Upper lobe of left lung (tissue), 6 donors: Measurements from ENCODE around the gene C3orf38. TPM values are rescaled to one million over a fixed set of nuclear protein-coding genes. Genes with fewer than 3 reads are reported as not detected.
"Not testable (repeated sequence)": the region's sequence is repeated elsewhere in the genome, so short reads cannot be mapped to it uniquely, and the experiment has no call there.

Experiments used
- ATAC-seq, 2 donors: fragments of 200-7000 bp; cut with Tn5 transposase; one replicate each; pipeline ENCODE4 v1.9.1; 2022; ENCODE audit warnings: mild to moderate bottlenecking in 2 of 2, moderate library complexity in 2 of 2; ENCODE audit not compliant: low FRiP score in 2 of 2
- DNase-seq, 2 donors: peaks; one replicate each; pipeline ENCODE4 v3.0.0-alpha.2; 2019 to 2020
- H3K27ac ChIP-seq, 4 donors: fragments of 200-600 bp; sonication (generic); one replicate each; pipeline ENCODE4 v1.5.1; 2016 to 2019
- H3K27me3 ChIP-seq, 4 donors: fragments of 200-600 bp; sonication (generic); one replicate each; pipeline ENCODE4 v1.5.1; 2017 to 2019
- H3K36me3 ChIP-seq, 4 donors: fragments of 200-600 bp; sonication (generic); one replicate each; pipeline ENCODE4 v1.5.1; 2016 to 2019
- H3K4me1 ChIP-seq, 4 donors: fragments of 200-600 bp; sonication (generic); one replicate each; pipeline ENCODE4 v1.5.1; 2018 to 2019
- H3K4me3 ChIP-seq, 4 donors: fragments of 200-600 bp; sonication (generic); one replicate each; pipeline ENCODE4 v1.5.1; 2017 to 2019; ENCODE audit warnings: mild to moderate bottlenecking in 2 of 4, moderate library complexity in 1 of 4
- H3K9me3 ChIP-seq, 4 donors: fragments of 200-600 bp; sonication (generic); one replicate each; pipeline ENCODE4 v1.5.1; 2018 to 2019
- EP300 ChIP-seq, 4 donors: sonication (generic); formaldehyde crosslinking; IDR thresholded peaks; one replicate each; pipeline ENCODE4 v1.5.1; 2017; ENCODE audit warnings: antibody characterized with exemption in 4 of 4, control low read depth in 2 of 4
- POLR2A ChIP-seq, 4 donors: fragments of 450-650 bp; IDR thresholded peaks; one replicate each; pipeline ENCODE4 v1.5.1; 2016 to 2017; ENCODE audit warnings: antibody characterized with exemption in 4 of 4, mild to moderate bottlenecking in 2 of 4
- POLR2AphosphoS5 ChIP-seq, 2 donors: sonication (generic); formaldehyde crosslinking; IDR thresholded peaks; one replicate each; pipeline ENCODE4 v1.5.1; 2017; ENCODE audit warnings: antibody characterized with exemption in 2 of 2
- WGBS, 2 donors: methylation state at CpG; one replicate each; pipeline ENCODE4 v1.1.5; 2017 to 2018; 5-methylcytosine and 5-hydroxymethylcytosine counted together
- total RNA-seq, 6 donors: library from RNA; depleted of rRNA in 4 of 6; stranded (reverse); fragments of >200 nt in 4 of 6; gene quantifications; one replicate each; pipeline versions ENCODE4 v1.1.0 to v1.2.1, GENCODE V29; 2016 to 2021
- TF ChIP-seq, protein P1 (sequence below), 6 experiments: fragments of 450-650 bp in 4 of 6; fragments of 200-600 bp in 2 of 6; sonication (generic) in 2 of 6; IDR thresholded peaks; one replicate each; pipeline ENCODE4 v1.5.1; 2016 to 2019; ENCODE audit warnings: antibody characterized with exemption in 6 of 6
- donor health status: DM: no; HTN: no; CAD: no; lungs with moderate emphysema.
- donor health status: DM: no; HTN: yes; CAD: no; lungs with severe emphysema.

The C3orf38 gene
- total RNA-seq, 6 donors from 2014 or later: 10.1 to 28.9 (median 20.4) TPM

DNA sequence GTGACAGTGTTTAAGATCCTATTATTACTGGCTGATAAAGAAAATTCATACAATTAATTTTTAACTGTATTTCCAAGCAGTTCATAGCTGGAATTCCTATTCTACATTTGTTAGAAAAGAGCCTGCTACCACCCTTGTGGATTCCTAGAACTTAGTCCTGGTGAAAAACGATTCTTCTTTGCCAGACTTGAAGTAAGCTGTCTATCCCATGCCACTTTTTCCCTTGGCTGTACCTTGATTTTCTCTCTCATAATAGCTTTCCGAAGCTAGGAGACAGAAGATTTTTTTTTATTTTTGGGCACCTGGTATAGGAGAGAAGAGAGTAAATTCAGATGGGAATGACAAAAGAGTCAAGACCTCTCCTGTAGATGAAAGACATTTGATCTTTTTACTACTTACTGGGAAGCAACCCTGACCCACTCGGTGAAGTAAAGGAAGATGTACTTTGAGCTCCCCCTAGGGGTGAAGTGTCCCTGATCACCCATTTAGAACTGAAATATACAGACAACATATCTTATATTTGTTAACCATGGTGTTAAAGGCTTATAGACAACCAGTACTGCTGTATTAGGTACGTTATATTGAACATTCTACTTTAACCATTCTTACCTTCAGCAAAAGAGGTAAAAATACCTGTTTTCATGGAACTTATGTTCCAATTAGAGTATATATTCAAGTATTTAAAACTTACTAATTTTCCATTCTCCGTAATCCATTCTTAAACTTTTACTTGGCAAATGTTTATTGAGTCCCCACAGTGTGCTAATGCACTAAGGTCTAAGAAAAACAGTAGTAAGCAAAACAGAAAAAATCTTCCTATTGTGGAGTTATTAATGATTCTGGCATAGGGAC is 36.2 kb upstream of the C3orf38 start:
- TF ChIP-seq, protein P1, sequence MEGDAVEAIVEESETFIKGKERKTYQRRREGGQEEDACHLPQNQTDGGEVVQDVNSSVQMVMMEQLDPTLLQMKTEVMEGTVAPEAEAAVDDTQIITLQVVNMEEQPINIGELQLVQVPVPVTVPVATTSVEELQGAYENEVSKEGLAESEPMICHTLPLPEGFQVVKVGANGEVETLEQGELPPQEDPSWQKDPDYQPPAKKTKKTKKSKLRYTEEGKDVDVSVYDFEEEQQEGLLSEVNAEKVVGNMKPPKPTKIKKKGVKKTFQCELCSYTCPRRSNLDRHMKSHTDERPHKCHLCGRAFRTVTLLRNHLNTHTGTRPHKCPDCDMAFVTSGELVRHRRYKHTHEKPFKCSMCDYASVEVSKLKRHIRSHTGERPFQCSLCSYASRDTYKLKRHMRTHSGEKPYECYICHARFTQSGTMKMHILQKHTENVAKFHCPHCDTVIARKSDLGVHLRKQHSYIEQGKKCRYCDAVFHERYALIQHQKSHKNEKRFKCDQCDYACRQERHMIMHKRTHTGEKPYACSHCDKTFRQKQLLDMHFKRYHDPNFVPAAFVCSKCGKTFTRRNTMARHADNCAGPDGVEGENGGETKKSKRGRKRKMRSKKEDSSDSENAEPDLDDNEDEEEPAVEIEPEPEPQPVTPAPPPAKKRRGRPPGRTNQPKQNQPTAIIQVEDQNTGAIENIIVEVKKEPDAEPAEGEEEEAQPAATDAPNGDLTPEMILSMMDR (IDR thresholded peaks at IDR 0.05): peak in 5 of 6 experiments; percentile 63 to 73 (median 70)
- no peak for TF ChIP-seq POLR2A (IDR thresholded peaks at IDR 0.05)
- TF ChIP-seq POLR2AphosphoS5 (IDR thresholded peaks at IDR 0.05): no peak
- no peaks in the 10 kb centered on the region for H3K9me3 ChIP-seq
- DNase-seq: peak in 1 of 2 donors; percentile 49
- H3K27me3 ChIP-seq: no peaks in the 10 kb centered on the region
- no peak overlapping the region for H3K4me3 ChIP-seq
- no peak overlapping the region for H3K27ac ChIP-seq
- WGBS, 2 donors: 43 to 44% methylated on average over 5 of the region's 5 CpGs
- peaks cover 0 to 15% (median 0%) of the 10 kb centered on the region in 4 donors for H3K36me3 ChIP-seq
- peaks cover 0 to 6% (median 2%) of the 10 kb centered on the region in 4 donors for H3K4me1 ChIP-seq
- ATAC-seq: peak; percentile 82 to 92

DNA sequence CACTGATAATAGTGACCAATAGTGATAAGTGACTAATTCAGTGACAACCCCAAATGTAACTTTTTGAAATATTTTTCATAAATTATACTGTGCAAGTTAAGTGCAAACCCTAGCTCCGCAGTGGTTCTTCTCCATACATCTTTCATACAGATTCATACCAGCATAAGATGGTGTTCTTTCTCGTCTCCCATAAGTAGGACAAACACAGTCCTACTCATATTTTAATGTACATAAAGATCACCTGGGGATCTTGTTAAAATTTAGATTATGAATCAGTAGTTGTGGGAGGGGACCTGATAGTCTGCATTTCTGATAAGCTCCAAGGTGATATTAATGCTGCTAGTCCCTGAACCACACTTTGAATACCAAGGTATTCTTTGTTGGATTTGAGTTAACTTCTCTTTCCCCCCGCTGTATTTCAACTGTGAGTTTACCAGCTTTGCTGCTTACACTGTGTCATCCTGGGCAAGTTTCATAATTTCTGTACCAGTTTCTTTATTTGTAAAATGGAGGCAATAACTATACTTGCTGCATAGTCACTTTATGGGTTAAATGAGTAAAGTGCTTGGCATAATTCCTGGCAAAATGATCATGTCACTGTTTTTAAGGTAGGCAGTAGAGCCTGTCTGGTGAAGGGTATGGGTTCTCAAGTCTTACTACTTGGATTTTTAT is 34.7 kb upstream of the C3orf38 start:
- Histone ChIP-seq H3K9me3 (no peaks in the 10 kb centered on the region), H3K4me3 (no peak overlapping the region), H3K4me1 (peaks cover 0 to 6% (median 2%) of the 10 kb centered on the region in 4 donors), H3K36me3 (peaks cover 0 to 15% (median 0%) of the 10 kb centered on the region in 4 donors), H3K27ac (no peak overlapping the region), H3K27me3 (no peaks in the 10 kb centered on the region)
- TF ChIP-seq POLR2AphosphoS5 (IDR thresholded peaks at IDR 0.05): no peak
- TF ChIP-seq POLR2A (IDR thresholded peaks at IDR 0.05): no peak
- TF ChIP-seq, protein P1 (IDR thresholded peaks at IDR 0.05): no peak
- no peak for TF ChIP-seq EP300 (IDR thresholded peaks at IDR 0.05)
- WGBS, 2 donors: 94 to 96% methylated on average over 3 of the region's 3 CpGs
- no peak for DNase-seq
- no peak for ATAC-seq

DNA sequence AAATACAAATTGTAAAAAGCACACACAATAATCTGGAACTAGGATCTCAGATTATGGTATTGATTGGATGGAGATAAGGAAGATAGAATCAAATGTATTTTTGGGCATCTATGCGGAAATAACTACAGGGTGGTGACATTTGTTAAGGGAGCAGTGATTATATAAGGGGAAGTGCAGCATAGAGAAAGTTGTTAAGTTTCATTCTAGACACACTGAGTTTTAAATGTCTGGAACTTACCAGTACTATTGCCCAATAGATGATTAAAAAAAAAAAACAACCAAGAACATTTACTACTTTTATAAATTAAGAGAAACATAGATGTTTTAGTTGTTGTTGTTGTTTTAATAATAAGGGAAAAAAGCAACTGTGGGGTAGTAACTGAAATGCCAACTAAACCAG is 32.1 kb upstream of the C3orf38 start:
- Histone ChIP-seq H3K4me1 (peaks cover 0 to 6% (median 2%) of the 10 kb centered on the region in 4 donors), H3K4me3 (no peak overlapping the region), H3K27ac (no peak overlapping the region), H3K9me3 (no peaks in the 10 kb centered on the region), H3K27me3 (no peaks in the 10 kb centered on the region), H3K36me3 (peaks cover 0 to 15% (median 0%) of the 10 kb centered on the region in 4 donors)
- ATAC-seq: no peak
- DNase-seq: no peak
- 0 to 33% methylated on average over 1 of the region's 1 CpG for WGBS, 2 donors
- TF ChIP-seq POLR2A (IDR thresholded peaks at IDR 0.05) (no peak), POLR2AphosphoS5 (IDR thresholded peaks at IDR 0.05) (no peak), EP300 (IDR thresholded peaks at IDR 0.05) (no peak)
- TF ChIP-seq, protein P1 (IDR thresholded peaks at IDR 0.05): no peak

DNA sequence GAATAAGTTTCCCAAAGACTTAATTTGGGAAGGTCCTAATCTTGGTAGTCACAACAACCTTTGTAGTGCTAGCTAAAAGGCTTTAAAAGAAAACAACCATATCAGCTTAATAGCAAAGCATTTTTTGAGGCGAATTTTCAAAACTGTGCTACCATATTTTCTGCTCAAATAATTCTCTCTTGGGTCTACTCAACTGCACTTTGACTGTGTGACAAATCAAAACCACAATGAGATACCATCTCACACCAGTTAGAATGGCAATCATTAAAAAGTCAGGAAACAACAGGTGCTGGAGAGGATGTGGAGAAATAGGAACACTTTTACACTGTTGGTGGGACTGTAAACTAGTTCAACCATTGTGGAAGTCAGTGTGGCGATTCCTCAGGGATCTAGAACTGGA is 31.2 kb upstream of the C3orf38 start:
- not testable (repeated sequence) for H3K4me1 ChIP-seq, H3K27ac ChIP-seq, H3K4me3 ChIP-seq, DNase-seq, H3K9me3 ChIP-seq, ATAC-seq, H3K27me3 ChIP-seq
- 96 to 97% methylated on average over 1 to 2 of the region's 2 CpGs for WGBS, 2 donors
- peaks cover 0 to 15% (median 0%) of the 10 kb centered on the region in 4 donors for H3K36me3 ChIP-seq

DNA sequence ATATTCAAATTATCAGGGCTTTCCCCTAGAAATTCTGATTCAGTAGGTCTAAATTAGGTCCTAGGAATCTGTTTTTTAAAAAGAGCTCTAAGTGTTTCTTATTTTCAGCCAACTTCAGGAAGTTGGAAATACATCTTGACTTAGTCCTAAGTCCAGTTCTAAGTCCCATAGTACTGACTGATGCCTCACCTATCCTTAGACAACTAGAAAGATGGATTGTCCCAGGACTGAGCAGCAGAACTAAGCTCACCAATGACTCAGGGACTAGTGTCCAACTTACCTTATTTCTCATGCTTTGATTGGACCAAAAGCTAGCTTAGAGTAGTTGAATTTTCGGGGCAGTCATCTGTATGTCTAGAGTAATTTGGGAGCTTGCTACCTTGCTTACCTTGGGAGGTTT is 26.2 kb upstream of the C3orf38 start:
- Histone ChIP-seq H3K27me3 (no peaks in the 10 kb centered on the region), H3K27ac (no peak overlapping the region), H3K36me3 (no peaks in the 10 kb centered on the region), H3K9me3 (no peaks in the 10 kb centered on the region), H3K4me1 (peaks cover 0 to 4% (median 0%) of the 10 kb centered on the region in 4 donors), H3K4me3 (no peak overlapping the region)
- WGBS, 2 donors: 95 to 100% methylated on average over 1 of the region's 1 CpG
- ATAC-seq: no peak
- DNase-seq: no peak
- TF ChIP-seq EP300 (IDR thresholded peaks at IDR 0.05) (no peak), POLR2A (IDR thresholded peaks at IDR 0.05) (no peak), POLR2AphosphoS5 (IDR thresholded peaks at IDR 0.05) (no peak)
- TF ChIP-seq, protein P1 (IDR thresholded peaks at IDR 0.05): no peak
